Fibroblast of mammary gland (primary cell): ENCODE data around the gene ELMO1.

Experiments
- DNase-seq: peaks from one replicate; pipeline ENCODE4 v3.0.0-alpha.2; 2010; ENCODE audit warnings: low read depth
- H3K4me3 ChIP-seq: 2 replicates; pipeline ENCODE4 v1.5.1; 2011; ENCODE audit warnings: low read depth, mild to moderate bottlenecking, low read length, moderate library complexity; ENCODE audit not compliant: control insufficient read depth
- TF ChIP-seq, protein P1 (sequence below): conservative IDR thresholded peaks from 2 replicates; pipeline ENCODE4 v1.5.1; 2011; ENCODE audit warnings: low read depth, low read length, inconsistent platforms; ENCODE audit not compliant: control insufficient read depth, insufficient read depth

The ELMO1 gene

GRCh38 chr7:37047260-37047659, 401.4 kb downstream of the ELMO1 start:
- no peak for DNase-seq
- TF ChIP-seq, protein P1, sequence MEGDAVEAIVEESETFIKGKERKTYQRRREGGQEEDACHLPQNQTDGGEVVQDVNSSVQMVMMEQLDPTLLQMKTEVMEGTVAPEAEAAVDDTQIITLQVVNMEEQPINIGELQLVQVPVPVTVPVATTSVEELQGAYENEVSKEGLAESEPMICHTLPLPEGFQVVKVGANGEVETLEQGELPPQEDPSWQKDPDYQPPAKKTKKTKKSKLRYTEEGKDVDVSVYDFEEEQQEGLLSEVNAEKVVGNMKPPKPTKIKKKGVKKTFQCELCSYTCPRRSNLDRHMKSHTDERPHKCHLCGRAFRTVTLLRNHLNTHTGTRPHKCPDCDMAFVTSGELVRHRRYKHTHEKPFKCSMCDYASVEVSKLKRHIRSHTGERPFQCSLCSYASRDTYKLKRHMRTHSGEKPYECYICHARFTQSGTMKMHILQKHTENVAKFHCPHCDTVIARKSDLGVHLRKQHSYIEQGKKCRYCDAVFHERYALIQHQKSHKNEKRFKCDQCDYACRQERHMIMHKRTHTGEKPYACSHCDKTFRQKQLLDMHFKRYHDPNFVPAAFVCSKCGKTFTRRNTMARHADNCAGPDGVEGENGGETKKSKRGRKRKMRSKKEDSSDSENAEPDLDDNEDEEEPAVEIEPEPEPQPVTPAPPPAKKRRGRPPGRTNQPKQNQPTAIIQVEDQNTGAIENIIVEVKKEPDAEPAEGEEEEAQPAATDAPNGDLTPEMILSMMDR, result no peak
- H3K4me3 ChIP-seq, result no peak overlapping the region

- TF ChIP-seq, protein P1, result no peak
- DNase-seq, result no peak
- no peak overlapping the region for H3K4me3 ChIP-seq
Observed at GRCh38 chr7:37046531-37047079, 402.1 kb downstream of the ELMO1 start.

GRCh38 chr7:37045681-37046179, 402.9 kb downstream of the ELMO1 start:
- DNase-seq, result no peak
- no peak overlapping the region for H3K4me3 ChIP-seq
- TF ChIP-seq, protein P1, result no peak

DNA sequence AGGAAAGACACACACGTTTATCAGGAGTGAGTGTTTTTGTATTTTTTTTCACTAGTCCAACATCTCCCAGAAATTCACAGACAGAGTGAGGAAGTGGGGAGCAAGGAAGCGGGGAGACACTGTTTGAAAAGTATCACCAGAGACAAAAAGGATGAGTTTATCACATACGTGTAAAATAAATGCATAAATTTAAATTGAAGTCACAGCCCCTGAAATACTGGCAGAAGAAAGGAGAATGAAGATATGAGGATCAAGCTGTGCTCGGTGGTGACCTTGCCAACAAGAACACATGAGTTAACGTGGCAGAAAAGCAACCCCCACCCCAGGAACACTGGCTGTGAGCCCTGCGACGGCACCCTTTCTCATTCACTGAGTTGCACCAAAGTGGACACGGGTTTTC, 407.2 kb downstream of the ELMO1 start:
- TF ChIP-seq, protein P1, result no peak
- H3K4me3 ChIP-seq, result no peak overlapping the region

GRCh38 chr7:37040330-37040729, 408.3 kb downstream of the ELMO1 start:
- no peak overlapping the region for H3K4me3 ChIP-seq
- DNase-seq, result no peak
- TF ChIP-seq, protein P1, result no peak

More for the DNA sequence above, 407.2 kb downstream of the ELMO1 start:
- no peak for DNase-seq

- TF ChIP-seq, protein P1, result no peak
- DNase-seq, result no peak
- no peak overlapping the region for H3K4me3 ChIP-seq
Observed at GRCh38 chr7:37039131-37039749, 409.4 kb downstream of the ELMO1 start.
